Camera-type eye (tissue), 1 donor: ENCODE measurements around the gene CA5B. TPM values are rescaled to one million over a fixed set of nuclear protein-coding genes. Genes with fewer than 3 reads are reported as not detected.

Experiments used
- total RNA-seq: library from RNA; depleted of rRNA; stranded (reverse); fragments of >200 nt; gene quantifications from one replicate; pipeline ENCODE4 v1.2.3, GENCODE V29; 2014

The CA5B gene, protein sequence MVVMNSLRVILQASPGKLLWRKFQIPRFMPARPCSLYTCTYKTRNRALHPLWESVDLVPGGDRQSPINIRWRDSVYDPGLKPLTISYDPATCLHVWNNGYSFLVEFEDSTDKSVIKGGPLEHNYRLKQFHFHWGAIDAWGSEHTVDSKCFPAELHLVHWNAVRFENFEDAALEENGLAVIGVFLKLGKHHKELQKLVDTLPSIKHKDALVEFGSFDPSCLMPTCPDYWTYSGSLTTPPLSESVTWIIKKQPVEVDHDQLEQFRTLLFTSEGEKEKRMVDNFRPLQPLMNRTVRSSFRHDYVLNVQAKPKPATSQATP
- 24.4 TPM for total RNA-seq

DNA sequence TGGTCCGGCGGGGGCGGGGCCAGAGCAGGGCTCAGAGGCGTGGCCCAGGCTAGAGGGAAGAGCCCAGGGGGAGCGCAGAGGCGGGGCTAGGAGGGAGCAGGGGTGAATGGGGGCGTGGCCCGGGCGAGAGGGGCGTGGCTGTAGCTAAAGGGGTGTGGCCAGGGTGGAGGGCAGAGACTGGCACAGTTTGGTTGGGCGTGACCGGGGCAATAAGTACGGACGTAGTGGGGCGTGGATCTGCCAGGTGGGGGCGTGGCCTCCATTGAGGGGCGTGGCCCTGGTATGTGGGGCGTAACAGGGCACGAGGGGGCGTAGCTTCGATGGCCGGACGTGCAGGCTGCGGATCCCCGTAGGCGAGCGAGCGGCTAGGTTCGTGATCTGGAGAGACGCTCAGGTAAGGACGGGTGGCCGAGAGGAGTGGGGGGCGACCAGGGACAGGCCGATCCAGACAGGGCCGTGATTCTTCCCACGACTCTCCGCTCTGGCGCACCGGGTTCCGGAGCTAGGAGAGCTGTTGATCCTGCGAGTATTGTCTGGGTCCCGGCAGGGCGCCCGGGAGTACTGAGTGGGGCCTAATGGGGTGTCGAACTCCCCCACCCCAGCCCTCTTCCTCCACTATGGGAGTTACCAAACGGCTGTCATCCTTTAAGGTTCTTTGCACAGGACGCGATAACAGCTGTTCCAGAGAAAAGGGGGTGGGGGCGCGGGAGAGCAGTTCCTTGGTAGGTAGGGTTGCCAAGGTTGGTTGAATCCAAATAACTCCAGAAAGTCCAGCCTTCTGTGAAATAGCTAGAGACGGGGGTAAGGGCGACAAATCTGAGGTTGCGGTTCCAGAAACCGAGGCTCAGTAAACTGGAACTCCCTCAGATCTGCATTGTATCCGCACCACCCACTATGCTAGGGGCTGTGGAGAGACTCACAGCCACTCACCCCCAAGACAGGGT lies at the start of gene CA5B:
Gene CA5B, plus strand, starts transcription at position 312 of the 944 bp plus-strand sequence. CDS start 11,754 bp downstream, outside the sequence.

DNA sequence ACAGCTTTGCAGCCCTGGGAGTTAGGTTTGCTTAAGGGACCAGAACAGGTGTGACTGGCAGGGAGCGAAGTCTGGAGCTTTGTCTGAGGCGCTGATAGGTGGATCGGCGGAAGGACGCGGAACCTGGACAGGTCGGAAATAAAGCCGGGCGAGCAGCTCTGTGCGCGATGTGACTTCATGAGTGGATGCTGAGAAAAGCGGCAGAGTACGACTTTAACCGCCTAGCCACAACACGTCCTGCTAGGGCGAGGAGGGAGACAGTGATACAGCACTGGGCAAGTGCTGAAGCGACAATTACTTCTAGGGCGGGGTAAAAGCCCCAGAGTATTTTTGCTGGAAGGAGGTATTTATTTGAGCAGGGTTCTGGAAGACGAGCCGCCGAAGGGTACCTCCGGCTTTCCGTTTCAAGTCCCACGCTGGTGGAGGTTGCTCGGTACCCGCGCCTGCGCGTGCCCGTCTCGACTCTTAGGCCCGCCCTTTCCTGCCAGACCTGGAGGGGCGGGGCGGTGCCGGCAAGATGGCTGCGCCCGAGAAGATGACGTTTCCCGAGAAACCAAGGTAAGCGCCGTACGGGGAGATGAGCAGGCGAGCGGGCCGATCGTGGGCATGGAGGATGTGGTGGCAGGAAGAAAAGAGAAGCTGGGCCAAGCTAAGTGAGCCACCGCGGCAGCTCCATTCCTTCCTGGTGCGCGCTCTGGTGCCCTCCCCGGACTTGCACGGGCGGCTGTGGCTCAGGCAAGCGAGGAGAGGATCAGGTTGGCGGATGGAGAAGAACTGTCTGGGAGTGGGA lies 52.1 kb downstream of the CA5B start, which contains the start of gene ZRSR2:
Gene ZRSR2, plus strand, starts transcription at position 506 of the 790 bp plus-strand sequence. Its CDS starts 12 bp downstream, at position 518.

Other genes starting within 250 kb of the CA5B start
- 4.3 TPM for gene PIR, start 244.9 kb upstream of the CA5B start, total RNA-seq
- gene BMX, start 237.5 kb upstream of the CA5B start, total RNA-seq, result 1.7 TPM
- 1.7 TPM for gene ACE2, start 137.3 kb upstream of the CA5B start, total RNA-seq
- 2.4 TPM for gene CLTRN, start 73.5 kb upstream of the CA5B start, total RNA-seq
- 12.0 TPM for gene ZRSR2, start 52.2 kb downstream of the CA5B start, total RNA-seq
- gene AP1S2, start 116.5 kb downstream of the CA5B start, total RNA-seq, result 128 TPM